Measurements from ENCODE around the gene COMMD1.

DNA sequence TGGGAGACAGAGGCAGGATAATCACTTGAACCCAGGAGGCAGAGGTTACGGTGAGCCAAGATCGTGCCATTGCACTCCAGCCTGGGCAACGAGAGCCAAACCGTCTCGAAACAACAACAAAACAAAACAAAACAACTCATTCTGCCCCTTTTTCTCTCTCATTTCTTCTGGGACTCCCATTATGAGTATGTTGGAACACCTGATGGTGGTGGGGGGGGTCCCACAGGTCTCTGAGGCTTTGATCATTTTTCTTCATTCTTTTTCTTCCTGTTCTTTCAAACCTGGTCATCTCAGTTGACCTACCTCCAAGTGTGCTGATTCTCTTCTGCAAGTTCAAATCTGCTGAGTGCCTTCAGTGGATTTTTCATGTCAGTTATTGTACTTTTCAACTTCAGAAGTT lies 43.4 kb upstream of the COMMD1 start:
- TF ChIP-seq CTCF (conservative IDR thresholded peaks at IDR 0.05; ENCODE audit: low read depth, low read length) (no peak), EZH2 (IDR thresholded peaks at IDR 0.05; ENCODE audit: borderline replicate concordance, low read depth, low read length, poor library complexity, severe bottlenecking) (no peak)

All from A673 (cell line).